Measurements from ENCODE around the gene MDM2.

DNA sequence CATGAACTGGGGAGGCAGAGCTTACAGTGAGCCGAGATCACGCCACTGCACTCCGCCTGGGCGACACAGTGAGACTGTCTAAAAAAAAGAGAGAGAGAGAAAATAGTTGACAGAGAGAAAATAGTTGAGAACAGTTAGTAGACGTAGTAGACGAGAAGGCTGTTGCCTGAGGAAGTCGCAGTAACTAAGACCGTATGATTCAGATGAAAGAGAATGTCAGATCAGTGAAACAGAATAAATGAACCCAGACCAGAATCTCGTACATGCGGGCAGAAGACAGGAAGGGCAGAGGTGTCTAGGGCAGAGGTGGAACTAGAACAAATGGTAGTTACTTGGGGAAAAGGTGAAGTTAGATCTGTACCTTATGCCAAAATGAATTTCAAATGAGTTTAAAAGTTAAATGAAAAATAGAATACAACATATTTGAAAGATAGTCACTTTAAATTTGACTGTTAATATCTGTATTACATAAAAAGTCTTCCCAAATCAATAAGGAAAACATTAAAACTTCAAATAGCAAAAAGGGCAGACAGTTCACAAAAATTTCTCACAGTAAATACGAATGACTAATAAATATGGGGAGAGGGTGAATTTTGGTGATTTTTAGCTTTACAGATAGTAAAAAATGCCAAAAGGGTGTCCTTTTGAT, 17.7 kb downstream of the MDM2 start:
- TF ChIP-seq, protein P1, sequence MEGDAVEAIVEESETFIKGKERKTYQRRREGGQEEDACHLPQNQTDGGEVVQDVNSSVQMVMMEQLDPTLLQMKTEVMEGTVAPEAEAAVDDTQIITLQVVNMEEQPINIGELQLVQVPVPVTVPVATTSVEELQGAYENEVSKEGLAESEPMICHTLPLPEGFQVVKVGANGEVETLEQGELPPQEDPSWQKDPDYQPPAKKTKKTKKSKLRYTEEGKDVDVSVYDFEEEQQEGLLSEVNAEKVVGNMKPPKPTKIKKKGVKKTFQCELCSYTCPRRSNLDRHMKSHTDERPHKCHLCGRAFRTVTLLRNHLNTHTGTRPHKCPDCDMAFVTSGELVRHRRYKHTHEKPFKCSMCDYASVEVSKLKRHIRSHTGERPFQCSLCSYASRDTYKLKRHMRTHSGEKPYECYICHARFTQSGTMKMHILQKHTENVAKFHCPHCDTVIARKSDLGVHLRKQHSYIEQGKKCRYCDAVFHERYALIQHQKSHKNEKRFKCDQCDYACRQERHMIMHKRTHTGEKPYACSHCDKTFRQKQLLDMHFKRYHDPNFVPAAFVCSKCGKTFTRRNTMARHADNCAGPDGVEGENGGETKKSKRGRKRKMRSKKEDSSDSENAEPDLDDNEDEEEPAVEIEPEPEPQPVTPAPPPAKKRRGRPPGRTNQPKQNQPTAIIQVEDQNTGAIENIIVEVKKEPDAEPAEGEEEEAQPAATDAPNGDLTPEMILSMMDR (IDR thresholded peaks at IDR 0.05), result no peak
- TF ChIP-seq, protein P2, sequence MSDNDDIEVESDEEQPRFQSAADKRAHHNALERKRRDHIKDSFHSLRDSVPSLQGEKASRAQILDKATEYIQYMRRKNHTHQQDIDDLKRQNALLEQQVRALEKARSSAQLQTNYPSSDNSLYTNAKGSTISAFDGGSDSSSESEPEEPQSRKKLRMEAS (CRISPR knock-in tag; IDR thresholded peaks at IDR 0.05), result no peak
- TF ChIP-seq MYBL2 (CRISPR knock-in tag; IDR thresholded peaks at IDR 0.05), result no peak
- TF ChIP-seq ZNF121 (CRISPR knock-in tag; IDR thresholded peaks at IDR 0.05), result no peak
- TF ChIP-seq, protein P3, sequence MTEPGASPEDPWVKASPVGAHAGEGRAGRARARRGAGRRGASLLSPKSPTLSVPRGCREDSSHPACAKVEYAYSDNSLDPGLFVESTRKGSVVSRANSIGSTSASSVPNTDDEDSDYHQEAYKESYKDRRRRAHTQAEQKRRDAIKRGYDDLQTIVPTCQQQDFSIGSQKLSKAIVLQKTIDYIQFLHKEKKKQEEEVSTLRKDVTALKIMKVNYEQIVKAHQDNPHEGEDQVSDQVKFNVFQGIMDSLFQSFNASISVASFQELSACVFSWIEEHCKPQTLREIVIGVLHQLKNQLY (CRISPR knock-in tag; IDR thresholded peaks at IDR 0.05), result no peak
- TF ChIP-seq, protein P4, sequence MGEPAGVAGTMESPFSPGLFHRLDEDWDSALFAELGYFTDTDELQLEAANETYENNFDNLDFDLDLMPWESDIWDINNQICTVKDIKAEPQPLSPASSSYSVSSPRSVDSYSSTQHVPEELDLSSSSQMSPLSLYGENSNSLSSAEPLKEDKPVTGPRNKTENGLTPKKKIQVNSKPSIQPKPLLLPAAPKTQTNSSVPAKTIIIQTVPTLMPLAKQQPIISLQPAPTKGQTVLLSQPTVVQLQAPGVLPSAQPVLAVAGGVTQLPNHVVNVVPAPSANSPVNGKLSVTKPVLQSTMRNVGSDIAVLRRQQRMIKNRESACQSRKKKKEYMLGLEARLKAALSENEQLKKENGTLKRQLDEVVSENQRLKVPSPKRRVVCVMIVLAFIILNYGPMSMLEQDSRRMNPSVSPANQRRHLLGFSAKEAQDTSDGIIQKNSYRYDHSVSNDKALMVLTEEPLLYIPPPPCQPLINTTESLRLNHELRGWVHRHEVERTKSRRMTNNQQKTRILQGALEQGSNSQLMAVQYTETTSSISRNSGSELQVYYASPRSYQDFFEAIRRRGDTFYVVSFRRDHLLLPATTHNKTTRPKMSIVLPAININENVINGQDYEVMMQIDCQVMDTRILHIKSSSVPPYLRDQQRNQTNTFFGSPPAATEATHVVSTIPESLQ (CRISPR knock-in tag; IDR thresholded peaks at IDR 0.05), result no peak
- no peak for TF ChIP-seq FOXK1 (CRISPR knock-in tag; IDR thresholded peaks at IDR 0.05)
- no peak for TF ChIP-seq ZNF219 (CRISPR knock-in tag; IDR thresholded peaks at IDR 0.05; ENCODE audit: borderline replicate concordance)
